ENCODE data around the gene ZPLD1. TPM values are rescaled to one million over a fixed set of nuclear protein-coding genes. Genes with fewer than 3 reads are reported as not detected.

The ZPLD1 gene
- total RNA-seq: not detected

DNA sequence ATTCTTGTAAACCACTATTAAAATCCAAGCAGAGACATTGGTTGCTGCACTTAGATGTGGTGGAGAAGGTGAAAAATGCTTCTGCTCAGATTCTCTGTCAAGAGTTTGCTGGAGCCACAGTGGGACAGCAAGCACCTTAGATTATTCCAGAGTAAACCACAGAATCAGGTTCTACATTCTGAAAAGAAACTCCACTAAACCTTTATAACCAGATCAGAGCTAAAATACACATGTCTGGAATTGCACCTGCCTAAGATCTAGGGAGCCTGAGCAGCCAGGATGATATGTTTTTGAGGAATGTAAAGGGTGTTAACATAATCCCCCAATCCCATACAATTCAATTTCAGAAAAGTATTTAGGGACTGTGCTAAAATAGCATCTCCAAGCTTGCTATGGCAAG is at the start of gene ZPLD1:
Gene ZPLD1 (plus strand): TSS at position 301 of the 400 bp plus-strand sequence. CDS start 3,473 bp downstream, outside the sequence.
- Histone ChIP-seq H3K4me1 (ENCODE audit: control insufficient read depth in 1 of 2, low read depth in 2 of 2) (no peaks in the 10 kb centered on the region), H3K36me3 (no peaks in the 10 kb centered on the region), H3K9me3 (no peaks in the 10 kb centered on the region), H3K27me3 (replicated peaks; ENCODE audit: insufficient read depth) (no peaks in the 10 kb centered on the region), H3K27ac (no peak within 1 kb of the TSS), H3K4me3 (no peak within 1 kb of the TSS)
- DNase-seq (ENCODE audit: low spot score) (no peak), ATAC-seq (ENCODE audit: insufficient number of reproducible peaks, low FRiP score, low read depth) (no peak)
- TF ChIP-seq, protein P1, sequence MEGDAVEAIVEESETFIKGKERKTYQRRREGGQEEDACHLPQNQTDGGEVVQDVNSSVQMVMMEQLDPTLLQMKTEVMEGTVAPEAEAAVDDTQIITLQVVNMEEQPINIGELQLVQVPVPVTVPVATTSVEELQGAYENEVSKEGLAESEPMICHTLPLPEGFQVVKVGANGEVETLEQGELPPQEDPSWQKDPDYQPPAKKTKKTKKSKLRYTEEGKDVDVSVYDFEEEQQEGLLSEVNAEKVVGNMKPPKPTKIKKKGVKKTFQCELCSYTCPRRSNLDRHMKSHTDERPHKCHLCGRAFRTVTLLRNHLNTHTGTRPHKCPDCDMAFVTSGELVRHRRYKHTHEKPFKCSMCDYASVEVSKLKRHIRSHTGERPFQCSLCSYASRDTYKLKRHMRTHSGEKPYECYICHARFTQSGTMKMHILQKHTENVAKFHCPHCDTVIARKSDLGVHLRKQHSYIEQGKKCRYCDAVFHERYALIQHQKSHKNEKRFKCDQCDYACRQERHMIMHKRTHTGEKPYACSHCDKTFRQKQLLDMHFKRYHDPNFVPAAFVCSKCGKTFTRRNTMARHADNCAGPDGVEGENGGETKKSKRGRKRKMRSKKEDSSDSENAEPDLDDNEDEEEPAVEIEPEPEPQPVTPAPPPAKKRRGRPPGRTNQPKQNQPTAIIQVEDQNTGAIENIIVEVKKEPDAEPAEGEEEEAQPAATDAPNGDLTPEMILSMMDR (IDR thresholded peaks at IDR 0.05): no peak

DNA sequence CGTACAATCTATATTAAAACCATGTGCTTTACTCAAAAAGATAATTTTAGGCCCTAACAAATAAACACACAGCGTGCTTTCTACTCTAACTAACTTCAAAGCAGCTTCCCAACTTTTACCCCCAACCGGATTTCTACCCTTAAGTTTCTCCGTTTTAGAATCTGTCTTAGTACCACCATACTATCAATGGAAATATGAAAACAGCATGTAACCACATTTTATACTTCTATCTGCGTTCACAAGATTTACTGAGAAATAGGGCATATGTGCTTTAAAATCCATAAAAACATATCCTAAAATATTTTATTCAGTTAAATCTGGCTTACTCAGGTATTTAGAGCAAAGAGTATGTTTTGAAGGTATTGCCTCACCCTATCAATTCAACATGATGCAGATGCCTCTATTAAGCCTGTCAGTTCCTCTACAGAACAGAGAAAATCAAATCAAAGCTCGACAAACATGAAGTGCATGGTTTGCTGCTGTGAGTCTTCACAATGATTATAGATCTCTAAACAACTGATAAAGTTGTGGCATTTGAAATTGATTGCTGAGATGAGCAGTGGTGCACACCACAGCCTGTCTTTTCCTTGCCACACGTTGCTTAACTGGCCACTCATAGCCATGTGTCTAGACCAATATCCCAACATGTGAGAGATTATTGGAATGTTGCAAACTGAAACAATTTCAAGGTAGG is 44.5 kb upstream of the ZPLD1 start:
- ATAC-seq (ENCODE audit: insufficient number of reproducible peaks, low FRiP score, low read depth) (no peak), DNase-seq (ENCODE audit: low spot score) (no peak)
- H3K27me3 ChIP-seq (replicated peaks; ENCODE audit: insufficient read depth): no peaks in the 10 kb centered on the region
- no peaks in the 10 kb centered on the region for H3K36me3 ChIP-seq
- H3K27ac ChIP-seq: no peak overlapping the region
- no peaks in the 10 kb centered on the region for H3K4me1 ChIP-seq (ENCODE audit: control insufficient read depth in 1 of 2, low read depth in 2 of 2)
- H3K4me3 ChIP-seq: no peak overlapping the region
- H3K9me3 ChIP-seq: no peaks in the 10 kb centered on the region
- TF ChIP-seq, protein P1 (IDR thresholded peaks at IDR 0.05): no peak

DNA sequence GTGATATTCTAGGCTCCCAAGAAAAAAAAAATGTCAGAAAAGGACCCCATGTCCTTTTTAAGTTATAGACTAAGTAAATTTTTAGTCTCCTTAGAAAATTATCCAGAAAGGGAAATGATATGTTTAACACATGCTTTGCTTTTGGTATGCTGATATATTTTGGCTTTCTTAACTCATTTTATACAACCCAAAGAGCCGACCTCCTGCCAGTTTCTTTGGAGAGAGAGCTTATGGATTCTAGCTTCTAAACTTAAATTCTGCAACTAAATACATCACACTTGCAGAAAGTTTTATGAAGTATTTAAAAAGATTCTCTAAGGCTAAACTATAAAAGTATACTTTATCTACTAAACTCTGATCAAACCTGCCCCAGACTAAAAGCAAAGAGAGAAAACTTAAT is 43.9 kb upstream of the ZPLD1 start:
- TF ChIP-seq, protein P1 (IDR thresholded peaks at IDR 0.05): no peak
- Histone ChIP-seq H3K27me3 (replicated peaks; ENCODE audit: insufficient read depth) (no peaks in the 10 kb centered on the region), H3K9me3 (no peaks in the 10 kb centered on the region), H3K27ac (no peak overlapping the region), H3K36me3 (no peaks in the 10 kb centered on the region), H3K4me3 (no peak overlapping the region), H3K4me1 (ENCODE audit: control insufficient read depth in 1 of 2, low read depth in 2 of 2) (no peaks in the 10 kb centered on the region)
- no peak for DNase-seq (ENCODE audit: low spot score)
- no peak for ATAC-seq (ENCODE audit: insufficient number of reproducible peaks, low FRiP score, low read depth)

DNA sequence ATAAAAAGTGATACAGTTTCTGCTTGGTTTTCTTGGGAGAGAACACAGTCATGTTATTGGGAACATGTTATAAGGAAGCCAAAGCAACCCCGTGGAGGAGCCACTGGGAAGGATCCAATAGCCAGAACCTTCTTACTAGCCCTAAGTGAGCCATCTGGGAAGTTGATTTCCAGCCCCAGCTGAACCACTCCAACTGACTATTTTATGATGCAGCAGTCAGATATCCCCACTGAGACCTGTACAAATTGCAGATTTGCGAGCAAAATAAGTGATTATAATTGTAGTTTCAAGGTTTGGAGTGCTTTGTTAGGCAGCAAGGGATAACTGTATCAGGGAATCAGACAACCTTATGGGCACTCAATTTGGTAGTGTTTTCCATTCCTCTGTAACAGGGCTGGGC is 43.3 kb upstream of the ZPLD1 start:
- ATAC-seq (ENCODE audit: insufficient number of reproducible peaks, low FRiP score, low read depth) (no peak), DNase-seq (ENCODE audit: low spot score) (no peak)
- H3K36me3 ChIP-seq: no peaks in the 10 kb centered on the region
- H3K27me3 ChIP-seq (replicated peaks; ENCODE audit: insufficient read depth): no peaks in the 10 kb centered on the region
- H3K4me1 ChIP-seq (ENCODE audit: control insufficient read depth in 1 of 2, low read depth in 2 of 2): no peaks in the 10 kb centered on the region
- H3K9me3 ChIP-seq: no peaks in the 10 kb centered on the region
- no peak overlapping the region for H3K4me3 ChIP-seq
- no peak overlapping the region for H3K27ac ChIP-seq
- TF ChIP-seq, protein P1 (IDR thresholded peaks at IDR 0.05): no peak

DNA sequence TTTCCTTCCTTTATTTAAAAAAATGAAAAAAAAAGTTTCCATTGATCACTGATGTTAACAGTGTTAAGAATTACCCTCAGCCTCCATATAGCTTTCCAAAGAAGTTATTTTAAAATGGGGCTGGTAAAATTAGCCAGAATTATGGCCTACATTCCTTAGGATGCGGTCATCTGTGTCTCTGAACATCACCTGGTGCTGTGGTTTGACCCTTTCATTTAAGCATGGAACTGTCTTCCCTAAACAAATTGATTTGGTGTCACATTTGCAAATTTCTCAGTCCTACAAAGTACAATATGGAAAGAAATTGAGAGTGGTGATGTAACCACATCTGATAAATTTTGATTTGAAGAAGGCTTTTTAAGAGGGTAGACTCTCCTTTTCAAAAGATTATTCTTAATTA is 40.3 kb upstream of the ZPLD1 start:
- H3K9me3 ChIP-seq: no peaks in the 10 kb centered on the region
- no peak for DNase-seq (ENCODE audit: low spot score)
- TF ChIP-seq, protein P1 (IDR thresholded peaks at IDR 0.05): no peak
- ATAC-seq (ENCODE audit: insufficient number of reproducible peaks, low FRiP score, low read depth): no peak
- no peak overlapping the region for H3K27ac ChIP-seq
- no peaks in the 10 kb centered on the region for H3K4me1 ChIP-seq (ENCODE audit: control insufficient read depth in 1 of 2, low read depth in 2 of 2)
- no peaks in the 10 kb centered on the region for H3K36me3 ChIP-seq
- H3K4me3 ChIP-seq: no peak overlapping the region
- no peaks in the 10 kb centered on the region for H3K27me3 ChIP-seq (replicated peaks; ENCODE audit: insufficient read depth)

Measured in thoracic aorta (tissue), 2 donors.